OCI-LY3 (cell line): ENCODE measurements around the gene CACNG4.

Source experiments
- H2AFZ ChIP-seq: fragments of 200-600, 300-600 bp; shearing (Covaris generic); 2 replicates; pipeline ENCODE4 v1.6.0; 2014; ENCODE audit warnings: antibody characterized with exemption, low read depth, low read length
- H3K27ac ChIP-seq: fragments of 200-600, 300-600 bp; sonication (generic); 2 replicates; pipeline ENCODE4 v1.5.1; 2014; ENCODE audit warnings: mild to moderate bottlenecking, low read length, moderate library complexity, mixed read lengths
- H3K27me3 ChIP-seq: fragments of 200-600, 300-600 bp; sonication (generic); 2 replicates; pipeline ENCODE4 v1.6.1; 2014; ENCODE audit warnings: low read depth, low read length, mixed read lengths
- H3K36me3 ChIP-seq: fragments of 200-600, 300-600 bp; sonication (generic); replicated peaks from 2 replicates; pipeline ENCODE3; 2014; ENCODE audit warnings: low read depth, low read length, mixed read lengths
- H3K4me1 ChIP-seq: fragments of 300-600, 200-600 bp; sonication (generic); 2 replicates; pipeline ENCODE4 v1.6.1; 2014; ENCODE audit warnings: low read length, mixed read lengths
- H3K4me2 ChIP-seq: fragments of 200-600, 300-600 bp; sonication (generic); 2 replicates; pipeline ENCODE4 v1.6.1; 2014; ENCODE audit warnings: low read length, mixed read lengths
- H3K4me3 ChIP-seq: fragments of 300-600, 200-600 bp; sonication (generic); 2 replicates; pipeline ENCODE4 v1.5.1; 2014; ENCODE audit warnings: antibody characterized with exemption, mild to moderate bottlenecking, low read length, moderate library complexity
- H3K79me2 ChIP-seq: fragments of 300-600, 200-600 bp; shearing (Covaris generic); 2 replicates; pipeline ENCODE4 v1.6.1; 2014; ENCODE audit warnings: mild to moderate bottlenecking, low read length, mixed read lengths
- H3K9ac ChIP-seq: fragments of 300-600, 200-600 bp; shearing (Covaris generic); 2 replicates; pipeline ENCODE4 v1.6.0; 2014; ENCODE audit warnings: mild to moderate bottlenecking, low read length, moderate library complexity
- H3K9me3 ChIP-seq: fragments of 200-600, 300-600 bp; shearing (Covaris generic); 2 replicates; pipeline ENCODE4 v1.6.1; 2014; ENCODE audit warnings: low read length, mixed read lengths; ENCODE audit not compliant: insufficient read depth
- H4K20me1 ChIP-seq: fragments of 200-600, 300-600 bp; sonication (generic); 2 replicates; pipeline ENCODE4 v1.6.1; 2016; ENCODE audit warnings: low read length, mixed read lengths; ENCODE audit not compliant: insufficient read depth
- CTCF ChIP-seq: fragments of 200-600, 300-600 bp; sonication (generic); IDR thresholded peaks from 2 replicates; pipeline ENCODE4 v1.5.1; 2014; ENCODE audit warnings: antibody characterized with exemption, low read length, low read depth
- EZH2phosphoT487 ChIP-seq: fragments of 200-600 bp; shearing (Covaris generic); IDR thresholded peaks from 2 replicates; pipeline ENCODE4 v1.6.1; 2018; ENCODE audit warnings: antibody characterized with exemption, mixed run types, low read depth

CACNG4 gene

GRCh38 chr17:66950886-66951604 is 13.5 kb upstream of the CACNG4 start:
- Histone ChIP-seq H3K36me3 (no peaks in the 10 kb centered on the region), H3K4me3 (no peak overlapping the region), H4K20me1 (no peaks in the 10 kb centered on the region), H3K27ac (no peak overlapping the region), H3K9me3 (no peaks in the 10 kb centered on the region), H3K79me2 (no peaks in the 10 kb centered on the region), H3K9ac (no peak overlapping the region), H2AFZ (no peak overlapping the region), H3K4me2 (no peak overlapping the region), H3K4me1 (peaks cover 10% of the 10 kb centered on the region), H3K27me3 (peaks cover 14% of the 10 kb centered on the region)
- TF ChIP-seq EZH2phosphoT487 (no peak), CTCF (no peak)

GRCh38 chr17:66951605-66951953 is 12.9 kb upstream of the CACNG4 start:
- Histone ChIP-seq H3K27me3 (peaks cover 9% of the 10 kb centered on the region; the same call in 1 of the 2 replicates), H3K4me3 (no peak overlapping the region), H3K27ac (no peak overlapping the region), H3K79me2 (no peaks in the 10 kb centered on the region), H2AFZ (no peak overlapping the region), H4K20me1 (no peaks in the 10 kb centered on the region), H3K36me3 (no peaks in the 10 kb centered on the region), H3K4me2 (no peak overlapping the region), H3K9ac (no peak overlapping the region), H3K4me1 (peaks cover 10% of the 10 kb centered on the region), H3K9me3 (no peaks in the 10 kb centered on the region)
- no peak for TF ChIP-seq EZH2phosphoT487
- TF ChIP-seq CTCF, result no peak

- no peak overlapping the region for H3K4me3 ChIP-seq
- 0 out of 2 replicates have a peak, but pooled peaks cover 4% of the 10 kb centered on the region for H3K27me3 ChIP-seq
- no peak for TF ChIP-seq EZH2phosphoT487
- no peak for TF ChIP-seq CTCF
- H3K79me2 ChIP-seq, result no peaks in the 10 kb centered on the region
- H2AFZ ChIP-seq, result no peak overlapping the region
- H3K36me3 ChIP-seq, result no peaks in the 10 kb centered on the region
- H3K9ac ChIP-seq, result no peak overlapping the region
- no peak overlapping the region for H3K4me2 ChIP-seq
- H4K20me1 ChIP-seq, result no peaks in the 10 kb centered on the region
- H3K4me1 ChIP-seq, result peaks cover 10% of the 10 kb centered on the region
- H3K27ac ChIP-seq, result no peak overlapping the region
- no peaks in the 10 kb centered on the region for H3K9me3 ChIP-seq
Measured at GRCh38 chr17:66952031-66952524, 12.4 kb upstream of the CACNG4 start.

- H3K4me3 ChIP-seq, result no peak overlapping the region
- H2AFZ ChIP-seq, result no peak overlapping the region
- no peak overlapping the region for H3K4me2 ChIP-seq
Measured at GRCh38 chr17:66952681-66953629, 11.6 kb upstream of the CACNG4 start.

More at GRCh38 chr17:66952681-66953629, 11.6 kb upstream of the CACNG4 start:
- Histone ChIP-seq H3K27ac (no peak overlapping the region), H3K36me3 (no peaks in the 10 kb centered on the region), H3K27me3 (no peaks in the 10 kb centered on the region), H4K20me1 (no peaks in the 10 kb centered on the region), H3K9me3 (no peaks in the 10 kb centered on the region), H3K9ac (no peak overlapping the region), H3K4me1 (peaks cover 10% of the 10 kb centered on the region), H3K79me2 (no peaks in the 10 kb centered on the region)
- TF ChIP-seq CTCF, result no peak
- TF ChIP-seq EZH2phosphoT487, result no peak
